ENCODE results near the gene CASQ1. TPM values are rescaled to one million over a fixed set of nuclear protein-coding genes. Genes with fewer than 3 reads are reported as not detected.

Gene CASQ1
- total RNA-seq, 4 donors from 2014 or later = 2.9 to 4.9 (median 4.6) TPM

DNA sequence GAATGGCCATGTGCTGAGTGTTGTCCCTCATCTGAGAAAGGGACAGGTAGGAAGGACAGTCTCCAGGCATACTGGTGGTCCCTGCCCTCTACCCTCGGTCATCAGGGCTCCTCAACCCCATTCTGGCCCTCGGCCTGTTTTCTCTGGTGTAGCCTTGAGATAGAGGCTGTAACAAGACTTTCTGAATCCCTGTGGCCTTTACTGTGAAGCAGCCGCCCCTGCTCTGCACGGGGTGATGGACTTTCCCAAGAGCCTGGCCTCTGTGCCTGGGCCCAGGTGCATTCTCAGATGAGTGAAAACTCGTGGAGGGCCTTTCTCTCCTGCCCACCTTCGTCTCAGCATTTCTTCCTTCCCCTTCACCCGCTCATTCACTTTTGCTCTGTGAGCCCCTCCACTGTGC is 3.0 kb upstream of the CASQ1 start:
- no peaks in the 10 kb centered on the region for H3K9me3 ChIP-seq
- WGBS = 88% methylated on average over 7 of the region's 7 CpGs
- H3K27me3 ChIP-seq = no peaks in the 10 kb centered on the region
- no peak overlapping the region for H3K4me3 ChIP-seq
- no peak overlapping the region for H3K27ac ChIP-seq (replicated peaks in 1 of 4)
- no peak for TF ChIP-seq EP300 (IDR thresholded peaks at IDR 0.05)
- no peak for TF ChIP-seq POLR2AphosphoS5 (IDR thresholded peaks at IDR 0.05)
- no peak for TF ChIP-seq POLR2A (IDR thresholded peaks at IDR 0.05; ENCODE audit: low read depth)
- TF ChIP-seq, protein P1, sequence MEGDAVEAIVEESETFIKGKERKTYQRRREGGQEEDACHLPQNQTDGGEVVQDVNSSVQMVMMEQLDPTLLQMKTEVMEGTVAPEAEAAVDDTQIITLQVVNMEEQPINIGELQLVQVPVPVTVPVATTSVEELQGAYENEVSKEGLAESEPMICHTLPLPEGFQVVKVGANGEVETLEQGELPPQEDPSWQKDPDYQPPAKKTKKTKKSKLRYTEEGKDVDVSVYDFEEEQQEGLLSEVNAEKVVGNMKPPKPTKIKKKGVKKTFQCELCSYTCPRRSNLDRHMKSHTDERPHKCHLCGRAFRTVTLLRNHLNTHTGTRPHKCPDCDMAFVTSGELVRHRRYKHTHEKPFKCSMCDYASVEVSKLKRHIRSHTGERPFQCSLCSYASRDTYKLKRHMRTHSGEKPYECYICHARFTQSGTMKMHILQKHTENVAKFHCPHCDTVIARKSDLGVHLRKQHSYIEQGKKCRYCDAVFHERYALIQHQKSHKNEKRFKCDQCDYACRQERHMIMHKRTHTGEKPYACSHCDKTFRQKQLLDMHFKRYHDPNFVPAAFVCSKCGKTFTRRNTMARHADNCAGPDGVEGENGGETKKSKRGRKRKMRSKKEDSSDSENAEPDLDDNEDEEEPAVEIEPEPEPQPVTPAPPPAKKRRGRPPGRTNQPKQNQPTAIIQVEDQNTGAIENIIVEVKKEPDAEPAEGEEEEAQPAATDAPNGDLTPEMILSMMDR (IDR thresholded peaks at IDR 0.05) = no peak
- H3K4me1 ChIP-seq = peaks cover 15 to 35% (median 30%) of the 10 kb centered on the region in 4 donors
- no peaks in the 10 kb centered on the region for H3K36me3 ChIP-seq
- intact Hi-C loops (cut with DNase I) = no loop called here
- no peak for DNase-seq (ENCODE audit: extremely low spot score)

DNA sequence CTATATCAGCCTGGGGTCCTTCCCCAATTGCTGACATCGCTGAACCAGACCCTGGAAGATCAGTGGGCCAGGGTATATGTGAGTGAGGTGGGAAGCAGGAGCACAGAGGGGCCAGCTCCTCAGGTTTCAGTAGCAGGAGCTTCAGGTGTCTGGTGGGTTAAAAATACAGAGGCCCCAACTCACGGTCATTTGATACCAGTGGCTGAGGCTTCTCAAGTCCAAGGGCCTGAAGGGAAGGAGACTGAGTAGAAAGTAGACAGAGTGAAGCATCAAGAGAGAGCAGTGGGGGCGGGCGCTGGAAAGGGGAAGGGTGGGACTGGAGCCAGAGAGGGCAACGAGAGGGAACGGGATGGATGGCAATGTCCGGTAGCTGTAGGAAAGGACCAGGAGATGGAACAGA is 2.0 kb upstream of the CASQ1 start:
- H3K4me1 ChIP-seq = peaks cover 23 to 44% (median 39%) of the 10 kb centered on the region in 4 donors
- intact Hi-C loops (cut with DNase I) = no loop called here
- TF ChIP-seq POLR2A (IDR thresholded peaks at IDR 0.05; ENCODE audit: low read depth) = no peak
- TF ChIP-seq, protein P1 (IDR thresholded peaks at IDR 0.05) = no peak
- no peak for TF ChIP-seq POLR2AphosphoS5 (IDR thresholded peaks at IDR 0.05)
- no peak for TF ChIP-seq EP300 (IDR thresholded peaks at IDR 0.05)
- H3K27me3 ChIP-seq = no peaks in the 10 kb centered on the region
- no peak overlapping the region for H3K4me3 ChIP-seq
- WGBS = 88% methylated on average over 7 of the region's 7 CpGs
- no peak for DNase-seq (ENCODE audit: extremely low spot score)
- no peak overlapping the region for H3K27ac ChIP-seq (replicated peaks in 1 of 4)
- no peaks in the 10 kb centered on the region for H3K9me3 ChIP-seq
- H3K36me3 ChIP-seq = no peaks in the 10 kb centered on the region

DNA sequence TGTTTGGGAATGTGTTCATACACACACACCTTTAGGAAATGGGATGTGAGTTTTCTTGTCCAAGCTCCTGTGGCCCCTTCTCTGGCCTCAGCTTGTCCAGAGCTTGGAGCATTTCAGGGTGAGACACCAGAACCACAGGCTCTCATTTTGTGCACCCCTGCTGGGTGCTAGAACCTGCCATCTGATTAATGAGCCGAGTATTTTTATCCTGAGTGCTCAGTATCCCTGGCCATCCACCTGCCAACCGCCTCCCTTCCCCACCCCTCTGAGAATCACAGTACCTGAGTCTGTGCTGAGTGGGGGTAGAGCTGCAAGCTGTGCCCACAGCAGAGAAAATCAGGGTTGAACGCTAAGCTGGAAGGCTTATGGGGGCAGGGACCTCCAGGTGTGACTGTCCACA is 1.4 kb downstream of the CASQ1 start:
- 100% methylated on average over 2 of the region's 3 CpGs for WGBS
- no peaks in the 10 kb centered on the region for H3K27me3 ChIP-seq
- no peak for DNase-seq (ENCODE audit: extremely low spot score)
- intact Hi-C loops (cut with DNase I) = loop anchor here (2.0 kb wide), 3 partner anchors 29 to 99 kb away; no protein-coding TSS in a partner anchor
- H3K27ac ChIP-seq (replicated peaks in 1 of 4) = peak overlapping the region in 1 of 4 donors; percentile 37
- no peaks in the 10 kb centered on the region for H3K36me3 ChIP-seq
- TF ChIP-seq POLR2AphosphoS5 (IDR thresholded peaks at IDR 0.05) = no peak
- TF ChIP-seq EP300 (IDR thresholded peaks at IDR 0.05) = no peak
- TF ChIP-seq, protein P1 (IDR thresholded peaks at IDR 0.05) = no peak
- no peak for TF ChIP-seq POLR2A (IDR thresholded peaks at IDR 0.05; ENCODE audit: low read depth)
- H3K4me1 ChIP-seq = peaks cover 27 to 48% (median 43%) of the 10 kb centered on the region in 4 donors
- no peaks in the 10 kb centered on the region for H3K9me3 ChIP-seq
- H3K4me3 ChIP-seq = no peak overlapping the region

DNA sequence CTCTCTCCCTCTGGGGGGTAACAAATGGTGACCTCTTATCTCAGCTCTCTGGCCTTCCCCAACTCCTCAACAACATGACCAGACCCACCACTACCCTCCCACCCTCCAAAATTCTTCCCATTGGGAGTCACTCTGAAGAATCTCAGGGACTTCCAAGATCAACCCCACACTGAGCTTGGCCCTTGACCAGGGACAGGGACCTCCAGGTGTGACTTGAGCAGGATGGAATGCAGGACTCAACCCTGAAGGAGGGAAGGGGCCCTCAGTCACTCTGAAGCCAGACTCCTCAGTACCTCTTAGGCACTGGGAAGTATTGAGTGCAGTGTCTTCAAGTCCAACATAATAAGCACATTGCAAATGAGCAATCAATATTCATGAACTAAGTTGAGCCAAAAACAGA is 1.9 kb downstream of the CASQ1 start:
- TF ChIP-seq, protein P1 (IDR thresholded peaks at IDR 0.05) = no peak
- TF ChIP-seq EP300 (IDR thresholded peaks at IDR 0.05) (no peak), POLR2AphosphoS5 (IDR thresholded peaks at IDR 0.05) (no peak), POLR2A (IDR thresholded peaks at IDR 0.05; ENCODE audit: low read depth) (no peak)
- no peaks in the 10 kb centered on the region for H3K9me3 ChIP-seq
- intact Hi-C loops (cut with DNase I) = loop anchor here (2.0 kb wide), 3 partner anchors 29 to 99 kb away; no protein-coding TSS in a partner anchor
- DNase-seq (ENCODE audit: extremely low spot score) = no peak
- H3K4me3 ChIP-seq = no peak overlapping the region
- H3K27me3 ChIP-seq = no peaks in the 10 kb centered on the region
- no peaks in the 10 kb centered on the region for H3K36me3 ChIP-seq
- peak overlapping the region in 3 of 4 donors; percentile 9 to 49 (median 37) for H3K27ac ChIP-seq (replicated peaks in 1 of 4)
- H3K4me1 ChIP-seq = peaks cover 28 to 48% (median 43%) of the 10 kb centered on the region in 4 donors

Measured in esophagus muscularis mucosa (tissue), 4 donors.